ENCODE measurements around the gene JAK2.

- TF ChIP-seq, protein P1, sequence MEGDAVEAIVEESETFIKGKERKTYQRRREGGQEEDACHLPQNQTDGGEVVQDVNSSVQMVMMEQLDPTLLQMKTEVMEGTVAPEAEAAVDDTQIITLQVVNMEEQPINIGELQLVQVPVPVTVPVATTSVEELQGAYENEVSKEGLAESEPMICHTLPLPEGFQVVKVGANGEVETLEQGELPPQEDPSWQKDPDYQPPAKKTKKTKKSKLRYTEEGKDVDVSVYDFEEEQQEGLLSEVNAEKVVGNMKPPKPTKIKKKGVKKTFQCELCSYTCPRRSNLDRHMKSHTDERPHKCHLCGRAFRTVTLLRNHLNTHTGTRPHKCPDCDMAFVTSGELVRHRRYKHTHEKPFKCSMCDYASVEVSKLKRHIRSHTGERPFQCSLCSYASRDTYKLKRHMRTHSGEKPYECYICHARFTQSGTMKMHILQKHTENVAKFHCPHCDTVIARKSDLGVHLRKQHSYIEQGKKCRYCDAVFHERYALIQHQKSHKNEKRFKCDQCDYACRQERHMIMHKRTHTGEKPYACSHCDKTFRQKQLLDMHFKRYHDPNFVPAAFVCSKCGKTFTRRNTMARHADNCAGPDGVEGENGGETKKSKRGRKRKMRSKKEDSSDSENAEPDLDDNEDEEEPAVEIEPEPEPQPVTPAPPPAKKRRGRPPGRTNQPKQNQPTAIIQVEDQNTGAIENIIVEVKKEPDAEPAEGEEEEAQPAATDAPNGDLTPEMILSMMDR (IDR thresholded peaks at IDR 0.05), result no peak
- TF ChIP-seq POLR2A (IDR thresholded peaks at IDR 0.05) (no peak), EP300 (IDR thresholded peaks at IDR 0.05) (no peak), POLR2AphosphoS5 (IDR thresholded peaks at IDR 0.05) (no peak)
Observed at GRCh38 chr9:5122116-5122515, 137.0 kb downstream of the JAK2 start.
